Stimulated activated CD4-positive, alpha-beta T cell treated with anti-CD3 and anti-CD28 coated beads, Interleukin-2, amount 100 ng/mL, for 4 hours (primary cell): ENCODE measurements around the gene CPNE4.
"Not testable (repeated sequence)": the region's sequence is repeated elsewhere in the genome, so short reads cannot be mapped to it uniquely, and the experiment has no call there.

Experiments used
- DNase-seq: peaks from one replicate; pipeline ENCODE4 v3.0.0-alpha.2; 2020; ENCODE audit warnings: low read depth

The CPNE4 gene

GRCh38 chr3:132034486-132035464 lies at the start of gene CPNE4:
Gene CPNE4, minus strand, starts transcription at chr3:132035014.
- DNase-seq, result peak; percentile 28

GRCh38 chr3:132083583-132084279 lies 48.9 kb upstream of the CPNE4 start:
- no peak for DNase-seq

GRCh38 chr3:132083159-132083558 lies 48.3 kb upstream of the CPNE4 start:
- DNase-seq, result no peak

GRCh38 chr3:132079147-132079546 lies 44.3 kb upstream of the CPNE4 start:
- no peak for DNase-seq

- DNase-seq, result no peak
Observed at GRCh38 chr3:132073771-132074170, 39.0 kb upstream of the CPNE4 start.

GRCh38 chr3:132071043-132071442 lies 36.2 kb upstream of the CPNE4 start:
- no peak for DNase-seq

GRCh38 chr3:132064114-132064513 lies 29.3 kb upstream of the CPNE4 start:
- no peak for DNase-seq

- DNase-seq, result no peak
Observed at GRCh38 chr3:132062535-132062934, 27.7 kb upstream of the CPNE4 start.

- DNase-seq, result no peak
Observed at GRCh38 chr3:132055872-132056271, 21.1 kb upstream of the CPNE4 start.

GRCh38 chr3:132047209-132047608 lies 12.4 kb upstream of the CPNE4 start:
- no peak for DNase-seq

GRCh38 chr3:132044874-132045273 lies 10.1 kb upstream of the CPNE4 start:
- DNase-seq, result not testable (repeated sequence)

- no peak for DNase-seq
Observed at GRCh38 chr3:132042681-132043080, 7.9 kb upstream of the CPNE4 start.

- no peak for DNase-seq
Observed at GRCh38 chr3:132038198-132038825, 3.5 kb upstream of the CPNE4 start.

- no peak for DNase-seq
Observed at GRCh38 chr3:132037581-132037980, 2.8 kb upstream of the CPNE4 start.

GRCh38 chr3:132037056-132037455 lies 2.2 kb upstream of the CPNE4 start:
- DNase-seq, result no peak

GRCh38 chr3:132034097-132034485 lies 723 bp downstream of the CPNE4 start:
- DNase-seq, result no peak

GRCh38 chr3:132033471-132033870 lies 1.3 kb downstream of the CPNE4 start:
- DNase-seq, result no peak

- DNase-seq, result no peak
Observed at GRCh38 chr3:132032959-132033358, 1.9 kb downstream of the CPNE4 start.

- peak; percentile 9 for DNase-seq
Observed at GRCh38 chr3:132029182-132029902, 5.5 kb downstream of the CPNE4 start.

GRCh38 chr3:132022914-132023313 lies 11.9 kb downstream of the CPNE4 start:
- DNase-seq, result no peak

GRCh38 chr3:132020058-132020457 lies 14.8 kb downstream of the CPNE4 start:
- DNase-seq, result no peak

- no peak for DNase-seq
Observed at GRCh38 chr3:132017137-132017536, 17.7 kb downstream of the CPNE4 start.
